ENCODE results near the gene NRL.
"Not testable (repeated sequence)": the region's sequence is repeated elsewhere in the genome, so short reads cannot be mapped to it uniquely, and the experiment has no call there.

NRL gene

GRCh38 chr14:24063263-24063836, 51.4 kb downstream of the NRL start:
- DNase-seq = no peak

- DNase-seq = no peak
Measured at GRCh38 chr14:24062216-24062980, 52.4 kb downstream of the NRL start.

GRCh38 chr14:24060984-24061913, 53.5 kb downstream of the NRL start:
- DNase-seq = no peak

- DNase-seq = no peak
Measured at GRCh38 chr14:24060443-24060842, 54.3 kb downstream of the NRL start.

- no peak for DNase-seq
Measured at GRCh38 chr14:24059841-24060388, 54.8 kb downstream of the NRL start.

GRCh38 chr14:24058951-24059475, 55.7 kb downstream of the NRL start:
- DNase-seq = no peak

GRCh38 chr14:24058260-24058950, 56.3 kb downstream of the NRL start:
- DNase-seq = peak; percentile 49

- DNase-seq = no peak
Measured at GRCh38 chr14:24057867-24058259, 56.9 kb downstream of the NRL start.

- DNase-seq = no peak
Measured at GRCh38 chr14:24057271-24057670, 57.5 kb downstream of the NRL start.

GRCh38 chr14:24056800-24057184, 58.0 kb downstream of the NRL start:
- no peak for DNase-seq

- DNase-seq = no peak
Measured at GRCh38 chr14:24055971-24056799, 58.6 kb downstream of the NRL start.

- DNase-seq = no peak
Measured at GRCh38 chr14:24054646-24055045, 60.1 kb downstream of the NRL start.

GRCh38 chr14:24054324-24054641, 60.5 kb downstream of the NRL start:
- DNase-seq = no peak

GRCh38 chr14:24053548-24054323, 61.0 kb downstream of the NRL start:
- DNase-seq = no peak

GRCh38 chr14:24052656-24053547, 61.8 kb downstream of the NRL start:
- DNase-seq = peak; percentile 39

- peak; percentile 55 for DNase-seq
Measured at GRCh38 chr14:24051789-24052655, 62.7 kb downstream of the NRL start, which contains the start of gene CARMIL3. CARMIL3 (plus strand) TSS chr14:24052009; CDS start chr14:24052154, 145 bp downstream.

- no peak for DNase-seq
Measured at GRCh38 chr14:24051176-24051788, 63.5 kb downstream of the NRL start.

GRCh38 chr14:24050753-24051152, 64.0 kb downstream of the NRL start:
- DNase-seq = not testable (repeated sequence)

All from activated gamma-delta T cell treated with Interleukin-2 at 50 U/mL for 16 hours (primary cell).